ENCODE results near the gene C8G. TPM values are rescaled to one million over a fixed set of nuclear protein-coding genes. Genes with fewer than 3 reads are reported as not detected.
A peak's percentile ranks its signal among the peaks of the same experiment; 100 is the strongest.

The C8G gene
- total and polyA plus RNA-seq, 2 experiments from 2014 or later = 4.4 to 10.8 TPM

GRCh38 chr9:136947028-136947891, 2.2 kb downstream of the C8G start:
- Histone ChIP-seq H3K4me1 (ENCODE audit: low read depth) (peaks cover 17% of the 10 kb centered on the region), H3K9me3 (ENCODE audit: low read depth) (no peaks in the 10 kb centered on the region), H3K27ac (no peak overlapping the region), H3K4me3 (no peak overlapping the region), H3K36me3 (peaks cover 2% of the 10 kb centered on the region), H3K27me3 (no peaks in the 10 kb centered on the region)
- no peak for DNase-seq (ENCODE audit: low read depth in 1 of 2, low spot score in 1 of 2)
- TF ChIP-seq, protein P1, sequence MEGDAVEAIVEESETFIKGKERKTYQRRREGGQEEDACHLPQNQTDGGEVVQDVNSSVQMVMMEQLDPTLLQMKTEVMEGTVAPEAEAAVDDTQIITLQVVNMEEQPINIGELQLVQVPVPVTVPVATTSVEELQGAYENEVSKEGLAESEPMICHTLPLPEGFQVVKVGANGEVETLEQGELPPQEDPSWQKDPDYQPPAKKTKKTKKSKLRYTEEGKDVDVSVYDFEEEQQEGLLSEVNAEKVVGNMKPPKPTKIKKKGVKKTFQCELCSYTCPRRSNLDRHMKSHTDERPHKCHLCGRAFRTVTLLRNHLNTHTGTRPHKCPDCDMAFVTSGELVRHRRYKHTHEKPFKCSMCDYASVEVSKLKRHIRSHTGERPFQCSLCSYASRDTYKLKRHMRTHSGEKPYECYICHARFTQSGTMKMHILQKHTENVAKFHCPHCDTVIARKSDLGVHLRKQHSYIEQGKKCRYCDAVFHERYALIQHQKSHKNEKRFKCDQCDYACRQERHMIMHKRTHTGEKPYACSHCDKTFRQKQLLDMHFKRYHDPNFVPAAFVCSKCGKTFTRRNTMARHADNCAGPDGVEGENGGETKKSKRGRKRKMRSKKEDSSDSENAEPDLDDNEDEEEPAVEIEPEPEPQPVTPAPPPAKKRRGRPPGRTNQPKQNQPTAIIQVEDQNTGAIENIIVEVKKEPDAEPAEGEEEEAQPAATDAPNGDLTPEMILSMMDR (IDR thresholded peaks at IDR 0.05; ENCODE audit: low read depth, low read length) = no peak

DNA sequence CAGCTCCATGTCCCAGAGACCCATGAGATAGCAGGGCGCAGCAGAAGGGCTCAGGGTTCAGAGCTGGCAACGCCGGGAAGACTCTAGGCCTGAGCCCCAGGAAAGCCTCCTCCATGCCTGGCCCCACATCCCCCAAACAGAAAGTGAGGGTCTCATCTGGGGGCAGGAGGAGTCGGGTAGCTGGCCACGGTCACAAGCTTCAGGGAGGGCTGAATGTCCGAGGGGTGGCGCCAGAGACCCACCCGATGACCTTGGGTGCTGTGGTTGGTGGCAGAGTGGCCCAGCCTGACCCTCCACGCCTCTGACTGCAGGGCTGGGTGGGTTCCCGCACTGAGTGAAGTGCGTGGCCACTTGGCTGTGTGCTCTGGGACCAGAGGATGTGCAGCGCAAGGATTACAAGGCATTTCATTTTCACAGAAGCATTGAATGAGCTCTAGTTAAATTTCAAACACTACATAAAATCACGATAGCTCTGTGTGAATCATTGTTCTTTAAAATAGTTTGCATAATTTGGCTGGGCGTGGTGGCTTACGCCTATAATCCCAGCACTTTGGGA, 3.0 kb downstream of the C8G start:
- peak; percentile 44 to 74 for DNase-seq (ENCODE audit: low read depth in 1 of 2, low spot score in 1 of 2)
- Histone ChIP-seq H3K9me3 (ENCODE audit: low read depth) (no peaks in the 10 kb centered on the region), H3K27ac (peak overlapping the region; percentile 20), H3K4me3 (no peak overlapping the region), H3K4me1 (ENCODE audit: low read depth) (peaks cover 17% of the 10 kb centered on the region), H3K27me3 (no peaks in the 10 kb centered on the region), H3K36me3 (no peaks in the 10 kb centered on the region)
- TF ChIP-seq, protein P1 (IDR thresholded peaks at IDR 0.05; ENCODE audit: low read depth, low read length) = peak; percentile 66

DNA sequence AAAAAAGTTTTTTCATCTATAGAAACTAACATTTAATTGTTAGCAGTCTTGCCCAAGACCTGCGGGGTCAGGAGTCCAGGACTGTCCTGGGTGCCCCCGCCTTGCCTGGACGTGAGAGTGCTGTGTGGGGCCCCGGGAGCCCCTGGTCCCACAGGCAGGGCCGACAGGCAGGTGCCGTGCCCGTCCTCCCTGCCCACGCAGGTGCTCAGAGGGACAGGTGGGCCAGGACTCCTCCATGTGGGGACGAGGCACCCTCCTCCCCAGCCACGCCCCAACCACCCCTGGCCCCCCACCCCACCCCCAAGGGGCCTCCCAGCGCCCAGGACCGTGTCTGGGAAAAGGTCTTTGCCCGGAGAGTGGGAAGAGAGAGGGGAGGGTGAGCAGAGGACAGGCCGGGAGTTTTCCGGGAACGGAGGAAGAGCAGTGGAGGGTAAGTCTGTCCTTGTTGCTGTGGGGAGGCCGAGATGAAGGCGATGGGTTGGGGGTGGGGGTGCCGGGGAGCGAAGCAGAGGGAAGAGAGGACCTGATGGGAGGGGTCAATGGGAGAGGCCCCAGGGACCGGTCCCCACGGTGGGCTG, 4.3 kb downstream of the C8G start:
- peak overlapping the region; percentile 47 for H3K4me3 ChIP-seq
- no peaks in the 10 kb centered on the region for H3K9me3 ChIP-seq (ENCODE audit: low read depth)
- no peaks in the 10 kb centered on the region for H3K36me3 ChIP-seq
- peak overlapping the region; percentile 96 for H3K27ac ChIP-seq
- peaks cover 17% of the 10 kb centered on the region for H3K4me1 ChIP-seq (ENCODE audit: low read depth)
- no peak for DNase-seq (ENCODE audit: low read depth in 1 of 2, low spot score in 1 of 2)
- H3K27me3 ChIP-seq = no peaks in the 10 kb centered on the region
- TF ChIP-seq, protein P1 (IDR thresholded peaks at IDR 0.05; ENCODE audit: low read depth, low read length) = no peak

DNA sequence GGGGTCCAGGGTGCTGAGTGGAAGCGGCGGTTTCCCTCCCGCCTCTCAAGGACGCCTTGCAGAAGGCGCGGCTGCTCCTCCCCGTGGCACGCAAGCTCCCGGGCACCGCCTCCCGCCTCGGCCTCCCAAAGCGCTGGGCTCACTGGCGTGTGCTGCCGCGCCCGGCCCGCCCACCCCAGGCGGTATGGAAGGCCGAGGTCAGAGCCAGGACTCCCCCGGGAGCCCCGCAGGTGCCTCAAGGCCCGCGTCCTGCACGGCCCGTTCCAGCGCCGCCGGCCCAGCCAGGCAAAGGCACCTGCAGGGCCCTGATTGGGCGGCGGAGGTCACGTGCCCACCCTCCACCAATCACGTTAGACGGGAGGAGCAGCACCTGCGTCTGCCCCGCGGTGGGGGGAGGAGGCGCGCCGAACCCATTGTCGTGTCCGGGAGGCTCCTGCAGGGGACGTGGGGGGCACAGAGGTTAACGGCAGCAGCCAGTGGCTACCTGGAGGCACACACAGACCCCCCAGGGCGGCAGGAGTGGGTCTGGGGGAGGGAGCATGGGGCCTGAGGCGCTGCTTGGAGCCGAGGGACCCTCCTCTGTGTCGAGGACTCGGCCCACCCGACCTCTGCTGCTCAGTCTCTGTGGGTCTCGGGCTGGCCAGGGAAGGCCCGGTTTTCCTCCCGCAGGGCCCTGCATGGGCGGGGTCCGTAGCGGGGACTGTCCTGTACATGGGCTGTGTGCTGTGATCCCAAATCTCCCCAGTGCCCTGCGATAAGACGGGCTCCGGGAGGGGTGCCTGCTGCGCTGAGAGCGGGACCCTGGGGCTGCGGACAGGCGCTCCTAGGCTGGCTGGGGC, 5.0 kb downstream of the C8G start:
- H3K27me3 ChIP-seq = no peaks in the 10 kb centered on the region
- peak overlapping the region; percentile 47 for H3K4me3 ChIP-seq
- H3K36me3 ChIP-seq = no peaks in the 10 kb centered on the region
- peak; percentile 76 to 94 for DNase-seq (ENCODE audit: low read depth in 1 of 2, low spot score in 1 of 2)
- H3K4me1 ChIP-seq (ENCODE audit: low read depth) = peaks cover 17% of the 10 kb centered on the region
- no peaks in the 10 kb centered on the region for H3K9me3 ChIP-seq (ENCODE audit: low read depth)
- peak overlapping the region; percentile 96 for H3K27ac ChIP-seq
- TF ChIP-seq, protein P1 (IDR thresholded peaks at IDR 0.05; ENCODE audit: low read depth, low read length) = no peak

DNA sequence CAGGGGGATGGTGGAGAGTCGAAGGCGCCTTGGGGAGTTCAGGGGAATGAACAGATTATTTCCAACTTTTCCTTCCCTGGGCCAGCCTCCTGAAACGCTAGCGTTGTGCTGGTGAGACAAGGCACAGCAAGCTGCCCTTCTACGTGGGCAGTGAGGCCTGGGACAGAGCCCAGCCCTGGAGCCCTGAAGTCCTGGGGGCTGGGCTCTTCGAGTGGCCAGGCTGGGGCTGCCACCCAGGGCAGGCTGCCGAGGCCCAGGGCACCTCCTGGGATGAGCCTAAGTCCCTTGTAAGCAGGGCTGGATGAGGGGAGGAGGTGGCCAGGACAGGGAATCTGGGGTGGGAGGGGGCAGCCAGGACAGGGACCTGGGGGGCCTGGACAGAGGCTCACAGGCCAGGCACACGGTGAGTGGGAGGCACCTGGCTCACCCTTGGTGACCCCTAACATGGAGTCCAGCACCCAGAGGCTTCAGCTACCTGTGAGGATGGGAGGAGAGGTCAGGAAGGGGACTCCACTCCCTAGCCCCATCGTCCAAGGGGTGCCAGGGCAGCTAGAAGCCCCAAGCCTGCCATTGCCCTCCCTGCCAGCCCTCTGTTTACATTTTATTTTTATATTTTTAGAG, 5.7 kb downstream of the C8G start:
- H3K4me1 ChIP-seq (ENCODE audit: low read depth) = peaks cover 17% of the 10 kb centered on the region

More for the DNA sequence above, 5.7 kb downstream of the C8G start:
- Histone ChIP-seq H3K27ac (peak overlapping the region; percentile 96), H3K36me3 (no peaks in the 10 kb centered on the region), H3K27me3 (no peaks in the 10 kb centered on the region), H3K9me3 (ENCODE audit: low read depth) (no peaks in the 10 kb centered on the region), H3K4me3 (peak overlapping the region; percentile 47)
- TF ChIP-seq, protein P1 (IDR thresholded peaks at IDR 0.05; ENCODE audit: low read depth, low read length) = no peak
- DNase-seq (ENCODE audit: low read depth in 1 of 2, low spot score in 1 of 2) = no peak
